ENCODE measurements around the gene NEDD8.

- TF ChIP-seq EZH2phosphoT487 (conservative IDR thresholded peaks at IDR 0.05; ENCODE audit: low read length) = no peak
- TF ChIP-seq, protein P1, sequence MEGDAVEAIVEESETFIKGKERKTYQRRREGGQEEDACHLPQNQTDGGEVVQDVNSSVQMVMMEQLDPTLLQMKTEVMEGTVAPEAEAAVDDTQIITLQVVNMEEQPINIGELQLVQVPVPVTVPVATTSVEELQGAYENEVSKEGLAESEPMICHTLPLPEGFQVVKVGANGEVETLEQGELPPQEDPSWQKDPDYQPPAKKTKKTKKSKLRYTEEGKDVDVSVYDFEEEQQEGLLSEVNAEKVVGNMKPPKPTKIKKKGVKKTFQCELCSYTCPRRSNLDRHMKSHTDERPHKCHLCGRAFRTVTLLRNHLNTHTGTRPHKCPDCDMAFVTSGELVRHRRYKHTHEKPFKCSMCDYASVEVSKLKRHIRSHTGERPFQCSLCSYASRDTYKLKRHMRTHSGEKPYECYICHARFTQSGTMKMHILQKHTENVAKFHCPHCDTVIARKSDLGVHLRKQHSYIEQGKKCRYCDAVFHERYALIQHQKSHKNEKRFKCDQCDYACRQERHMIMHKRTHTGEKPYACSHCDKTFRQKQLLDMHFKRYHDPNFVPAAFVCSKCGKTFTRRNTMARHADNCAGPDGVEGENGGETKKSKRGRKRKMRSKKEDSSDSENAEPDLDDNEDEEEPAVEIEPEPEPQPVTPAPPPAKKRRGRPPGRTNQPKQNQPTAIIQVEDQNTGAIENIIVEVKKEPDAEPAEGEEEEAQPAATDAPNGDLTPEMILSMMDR (IDR thresholded peaks at IDR 0.05; ENCODE audit: insufficient read depth, low read length, poor library complexity, severe bottlenecking) = no peak
These were observed 53.6 kb downstream of the NEDD8 start for GRCh38 chr14:24178399-24179178.

Measured in SU-DHL-6 (cell line).